ENCODE results near the gene MANEA.

The MANEA gene

DNA sequence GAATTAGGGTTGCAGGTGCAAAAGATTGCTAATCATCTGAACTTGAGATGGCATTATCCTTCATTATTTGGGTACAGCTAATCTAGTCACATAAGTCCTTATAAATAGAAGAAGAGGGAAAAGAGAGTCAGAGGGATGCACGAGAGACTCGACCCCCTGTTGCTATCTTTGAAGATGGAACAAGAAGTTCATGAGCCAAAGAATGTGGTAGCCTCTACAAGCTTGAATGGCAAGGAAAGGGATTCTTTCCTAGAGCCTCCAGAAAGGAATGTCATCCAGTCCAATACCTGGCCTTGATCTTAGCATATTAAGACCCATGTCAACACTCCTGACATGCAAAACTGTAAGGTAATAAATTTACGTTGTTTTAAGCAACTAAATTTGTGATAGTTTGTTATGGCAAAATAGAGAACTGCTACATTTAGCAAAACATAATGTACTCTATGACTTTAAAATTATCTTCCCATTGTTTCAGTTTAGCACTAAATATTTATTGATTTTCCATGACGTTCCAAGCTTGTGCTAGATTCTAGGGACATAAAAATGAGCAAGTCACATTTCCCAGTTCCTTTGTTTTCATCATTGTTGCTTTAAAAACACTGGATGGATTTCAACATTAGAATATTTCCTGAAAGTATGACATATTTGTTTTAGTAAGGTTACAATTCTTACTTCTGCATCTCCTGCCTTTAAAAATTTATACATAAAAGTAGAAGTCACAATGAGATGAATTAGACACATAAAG is 12.7 kb downstream of the MANEA start:
- DNase-seq, result no peak

DNA sequence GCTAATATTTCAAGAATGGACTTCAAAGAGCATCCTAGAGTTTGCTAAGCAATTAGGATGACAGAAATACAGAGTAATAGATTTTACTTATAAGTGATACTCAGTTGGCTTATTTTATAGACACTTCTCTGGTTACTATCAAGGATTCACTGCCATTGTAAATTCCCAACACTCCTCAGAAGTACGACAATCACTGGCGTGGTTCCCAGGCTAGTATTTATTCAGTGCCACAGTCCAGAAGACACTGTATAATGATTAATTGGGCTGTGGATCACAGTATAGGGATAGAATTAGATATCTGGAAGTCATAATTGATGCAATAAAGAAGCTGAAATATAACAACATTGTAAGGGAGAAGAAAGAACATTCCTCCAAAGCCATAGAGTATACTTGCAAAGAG is 15.7 kb downstream of the MANEA start:
- no peak for DNase-seq

DNA sequence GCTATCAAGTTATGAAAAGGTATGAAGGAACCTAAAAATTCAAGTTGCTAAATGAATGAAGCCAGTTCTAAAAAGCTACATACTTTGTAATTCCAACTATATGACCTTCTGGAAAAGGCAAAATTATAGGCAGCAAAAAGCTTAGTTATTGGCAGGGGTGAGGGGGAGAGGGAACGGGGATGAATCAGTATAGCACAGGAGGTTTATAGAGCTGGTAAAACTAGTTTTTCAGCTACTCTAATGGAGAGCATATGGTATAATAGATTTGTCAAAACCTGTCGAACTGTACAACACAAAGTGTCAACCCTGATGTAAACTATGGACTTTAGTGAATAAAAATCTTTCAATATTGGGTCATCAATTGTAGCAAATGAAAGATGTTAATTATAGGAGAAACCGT is 18.7 kb downstream of the MANEA start:
- DNase-seq, result no peak

DNA sequence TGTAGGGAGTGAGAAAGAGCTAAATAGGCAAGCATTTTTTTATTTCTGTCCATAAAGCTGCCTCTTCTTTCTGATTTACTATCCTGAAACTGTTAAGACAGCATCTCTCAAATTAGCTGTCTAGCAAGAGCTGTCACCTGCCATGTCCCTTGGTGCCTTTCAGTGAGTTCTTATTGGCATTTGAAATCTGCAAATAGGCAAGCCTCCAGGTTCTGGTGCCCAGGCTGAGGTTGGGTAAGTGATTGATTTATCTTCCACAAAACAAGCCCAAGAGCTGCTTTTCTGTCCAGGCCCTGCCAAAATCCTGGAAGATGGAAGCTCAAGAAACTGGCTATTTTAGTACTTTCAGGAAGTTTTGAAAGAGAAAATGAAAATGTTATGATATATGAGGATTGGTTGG is 22.4 kb downstream of the MANEA start:
- no peak for DNase-seq

DNA sequence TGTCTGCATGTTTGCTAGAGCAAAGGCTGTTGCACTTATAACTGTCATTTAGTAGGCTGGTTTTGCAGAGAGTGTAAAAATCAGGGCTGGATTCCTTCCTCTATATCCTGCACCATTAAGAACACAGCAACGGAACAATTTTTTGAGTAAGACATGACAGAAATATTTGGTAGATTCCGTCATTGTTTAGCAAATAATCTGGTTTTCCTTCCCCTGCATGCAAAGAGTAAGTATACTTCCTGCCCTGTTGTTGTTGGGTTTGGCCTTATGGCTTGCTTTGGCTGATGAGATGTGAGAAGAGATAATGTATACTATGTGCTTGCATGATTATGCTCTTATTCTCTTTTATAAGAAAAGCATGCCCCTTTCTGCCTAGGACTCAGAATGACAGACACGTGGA is 23.8 kb downstream of the MANEA start:
- no peak for DNase-seq

DNA sequence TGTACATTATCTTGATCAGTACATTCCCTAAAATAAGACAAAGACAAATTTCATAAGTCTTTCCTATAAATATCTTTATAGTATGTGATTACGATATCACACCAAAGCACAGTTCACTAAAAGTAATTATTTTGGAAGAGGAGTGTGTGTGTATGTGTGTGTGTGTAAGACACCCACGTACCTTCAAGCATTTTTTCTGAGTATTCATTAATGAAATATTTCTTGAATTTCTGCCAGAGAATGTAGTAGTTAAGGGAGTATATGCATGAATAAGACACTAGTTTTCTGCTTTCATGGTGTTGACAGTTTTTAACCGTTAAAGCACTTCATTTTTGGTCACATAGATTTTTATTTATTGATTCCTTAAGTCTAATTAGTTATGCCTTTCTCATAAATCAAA is 36.8 kb downstream of the MANEA start:
- no peak for DNase-seq

DNA sequence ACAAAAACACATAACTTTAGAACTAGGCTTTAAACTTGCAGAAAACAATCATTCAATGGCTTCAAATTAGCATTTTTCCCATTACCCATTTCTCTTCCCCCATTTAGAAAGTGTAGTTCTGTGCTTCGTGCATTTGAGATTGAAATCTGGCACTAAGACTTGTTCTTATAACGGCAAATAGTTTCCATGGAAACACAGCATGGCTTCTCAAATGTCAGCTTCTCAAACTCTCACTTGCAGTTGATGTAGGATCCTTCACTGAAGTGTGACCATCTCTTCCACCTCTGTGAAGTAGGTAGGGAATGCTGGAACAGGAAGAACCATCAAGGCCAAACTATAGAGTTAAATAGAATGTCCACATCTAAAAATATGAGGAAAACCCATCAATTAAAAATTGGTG is 52.2 kb downstream of the MANEA start:
- DNase-seq, result no peak

DNA sequence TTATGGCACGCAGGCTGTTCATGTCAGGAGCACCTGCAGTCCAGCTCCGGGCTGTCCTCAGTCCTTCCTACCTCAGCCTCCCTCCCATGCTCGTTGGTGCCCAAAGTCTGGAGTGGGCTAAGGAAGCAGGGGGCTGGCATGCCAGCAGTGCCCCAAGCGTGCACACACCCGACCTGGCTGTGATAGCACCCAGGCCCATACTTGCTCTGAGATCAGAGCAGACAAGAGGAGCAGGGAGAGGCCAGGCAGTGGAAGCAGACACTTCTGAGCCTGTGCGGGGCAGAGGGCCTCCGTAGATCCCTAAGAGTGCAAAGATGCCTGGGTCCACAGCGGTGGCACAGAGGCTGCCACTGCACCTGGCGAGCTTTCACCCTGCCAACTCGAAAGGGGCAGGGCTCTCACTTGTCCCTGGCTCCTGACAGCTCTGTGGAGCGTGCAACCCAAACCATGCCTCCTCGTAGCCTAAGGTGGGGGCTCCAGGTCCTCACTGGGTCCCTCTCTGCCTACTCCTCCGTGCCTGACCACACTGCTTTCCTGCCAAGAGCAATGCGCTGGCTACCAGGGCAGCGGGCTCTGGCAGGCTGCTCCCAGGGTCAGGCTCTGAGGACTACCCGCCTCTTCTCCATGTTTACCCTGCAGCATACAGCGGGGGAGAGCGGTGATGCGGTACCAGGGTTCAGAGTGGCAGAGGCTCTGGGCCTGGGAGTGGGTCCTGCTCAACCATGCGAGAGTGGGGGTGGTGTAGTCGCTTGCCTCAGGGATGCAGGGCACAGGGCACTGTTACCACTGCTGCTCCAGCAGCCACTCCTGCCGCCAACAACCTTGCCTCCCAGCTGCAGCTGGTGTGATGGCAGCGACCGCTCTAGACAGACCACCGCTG is 59.5 kb downstream of the MANEA start:
- no peak for DNase-seq

DNA sequence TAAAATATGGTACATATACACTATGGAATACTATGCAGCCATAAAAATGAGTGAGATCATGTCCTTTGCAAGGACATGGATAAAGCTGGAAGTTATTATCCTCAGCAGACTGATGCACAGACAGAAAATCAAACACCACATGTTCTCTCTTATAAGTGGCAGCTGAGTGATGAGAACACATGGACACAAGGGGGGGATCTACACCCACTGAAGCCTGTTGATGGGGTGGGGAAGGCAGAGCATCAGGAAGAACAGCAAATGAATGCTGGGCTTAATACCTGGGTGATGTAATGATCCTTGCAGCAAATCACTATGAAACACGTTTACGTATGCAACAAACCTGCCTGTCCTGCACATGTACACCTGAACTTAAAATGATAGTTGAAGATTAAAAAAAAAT is 71.3 kb downstream of the MANEA start:
- no peak for DNase-seq

DNA sequence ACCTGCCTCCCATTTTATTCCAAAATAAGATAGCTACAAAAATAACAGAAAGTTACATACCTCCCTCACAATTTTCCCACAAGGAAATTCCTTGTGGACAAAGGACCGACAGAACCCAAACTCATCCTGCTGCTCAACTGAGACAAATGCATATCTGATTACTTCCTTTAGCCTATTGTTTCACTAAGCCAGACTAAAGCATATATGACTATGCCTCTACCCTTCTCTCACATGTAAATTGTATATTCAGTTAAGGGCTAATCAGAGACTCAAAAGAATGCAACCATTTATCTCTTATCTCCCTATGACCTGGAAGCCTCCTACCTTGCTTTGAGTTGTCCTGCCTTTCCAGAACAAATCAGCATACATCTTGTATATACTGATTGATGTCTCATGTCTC is 72.1 kb downstream of the MANEA start:
- DNase-seq, result no peak

DNA sequence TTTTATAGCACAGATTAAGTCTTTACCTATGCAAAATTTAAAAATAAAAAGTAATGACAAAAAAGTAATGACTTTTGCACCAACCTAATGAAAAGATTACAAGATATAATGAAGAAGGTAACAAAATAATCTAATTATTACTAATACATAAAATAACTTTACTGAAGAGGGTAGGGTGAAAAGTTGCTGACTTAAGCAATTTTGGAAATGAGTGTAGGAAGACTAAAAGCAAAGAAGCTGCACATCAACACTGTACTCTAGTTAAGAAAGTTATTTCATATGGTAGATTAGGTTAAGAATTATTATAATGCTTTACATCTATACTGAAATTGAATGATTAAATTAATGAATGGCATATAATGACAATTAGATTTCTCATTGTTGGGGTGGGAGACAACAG is 76.8 kb downstream of the MANEA start:
- no peak for DNase-seq

DNA sequence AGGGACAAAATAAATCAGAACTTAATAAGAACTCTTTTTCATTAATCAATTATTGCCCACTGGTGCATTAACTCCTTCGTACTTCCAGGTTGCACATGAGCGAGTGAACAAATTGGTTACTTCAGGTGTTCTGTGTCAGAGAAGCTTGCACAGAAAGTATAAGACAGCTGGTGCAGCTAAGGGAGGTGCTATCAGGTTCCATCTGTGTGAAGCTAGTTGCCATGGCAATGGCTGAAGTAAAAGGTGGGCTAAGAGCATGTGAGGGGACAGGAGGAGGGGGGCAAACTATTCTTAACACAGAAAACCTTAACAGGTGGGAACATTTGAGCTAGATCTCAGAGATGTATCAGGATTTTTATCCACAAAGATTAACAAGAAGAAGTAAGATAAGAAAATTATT is 81.6 kb downstream of the MANEA start:
- DNase-seq, result no peak
